ENCODE results near the gene ZNF195.

Gene ZNF195

DNA sequence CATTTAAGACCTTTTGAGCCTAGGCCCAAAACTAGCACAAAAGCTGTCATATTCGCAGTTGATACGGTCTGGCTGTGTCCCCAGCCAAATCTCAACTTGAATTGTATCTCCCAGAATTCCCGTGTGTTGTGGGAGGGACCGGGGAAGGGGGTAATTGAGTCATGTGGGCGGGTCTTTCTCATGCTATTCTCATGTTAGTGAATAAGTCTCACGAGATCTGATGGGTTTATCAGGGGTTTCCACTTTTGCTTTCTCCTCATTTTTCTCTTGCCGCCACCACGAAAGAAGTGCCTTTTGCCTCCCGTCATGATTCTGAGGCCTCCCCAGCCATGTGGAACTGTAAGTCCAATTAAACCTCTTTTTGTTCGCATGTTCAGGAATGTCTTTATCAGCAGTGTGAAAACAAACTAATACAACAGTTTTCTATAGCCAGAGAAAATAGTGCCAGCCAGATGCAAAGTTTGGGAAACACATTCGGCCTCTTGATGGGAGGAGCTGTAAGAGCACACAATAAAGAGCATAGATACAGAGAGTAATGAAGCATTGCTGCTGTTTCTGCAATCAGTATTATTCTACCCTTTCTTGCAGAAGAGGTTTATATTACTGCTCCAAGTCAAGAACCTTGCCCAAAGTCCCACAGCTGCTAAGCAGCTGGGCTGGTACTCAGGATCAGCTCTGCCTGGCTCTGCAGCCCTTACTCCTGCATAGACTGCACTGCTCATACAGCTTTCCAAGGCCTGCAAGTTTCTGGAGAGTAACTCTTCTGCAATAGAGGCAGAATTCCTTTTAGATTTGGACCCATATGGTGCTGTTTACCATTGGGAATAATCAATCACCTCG lies 2.0 kb upstream of the ZNF195 start:
- TF ChIP-seq TAF1 (IDR thresholded peaks at IDR 0.05; ENCODE audit: borderline replicate concordance, insufficient read depth, low read length) (peak; percentile 57; the same call in 1 of the 2 replicates), FOXP2 (optimal IDR thresholded peaks at IDR 0.05; ENCODE audit: borderline replicate concordance, extremely low read depth, extremely low read length, insufficient read depth) (no peak), SIN3A (IDR thresholded peaks at IDR 0.05; ENCODE audit: borderline replicate concordance, insufficient read depth, low read length) (no peak), POLR2AphosphoS5 (IDR thresholded peaks at IDR 0.05; ENCODE audit: low read depth, low read length) (peak; percentile 86)
- TF ChIP-seq, protein P1, sequence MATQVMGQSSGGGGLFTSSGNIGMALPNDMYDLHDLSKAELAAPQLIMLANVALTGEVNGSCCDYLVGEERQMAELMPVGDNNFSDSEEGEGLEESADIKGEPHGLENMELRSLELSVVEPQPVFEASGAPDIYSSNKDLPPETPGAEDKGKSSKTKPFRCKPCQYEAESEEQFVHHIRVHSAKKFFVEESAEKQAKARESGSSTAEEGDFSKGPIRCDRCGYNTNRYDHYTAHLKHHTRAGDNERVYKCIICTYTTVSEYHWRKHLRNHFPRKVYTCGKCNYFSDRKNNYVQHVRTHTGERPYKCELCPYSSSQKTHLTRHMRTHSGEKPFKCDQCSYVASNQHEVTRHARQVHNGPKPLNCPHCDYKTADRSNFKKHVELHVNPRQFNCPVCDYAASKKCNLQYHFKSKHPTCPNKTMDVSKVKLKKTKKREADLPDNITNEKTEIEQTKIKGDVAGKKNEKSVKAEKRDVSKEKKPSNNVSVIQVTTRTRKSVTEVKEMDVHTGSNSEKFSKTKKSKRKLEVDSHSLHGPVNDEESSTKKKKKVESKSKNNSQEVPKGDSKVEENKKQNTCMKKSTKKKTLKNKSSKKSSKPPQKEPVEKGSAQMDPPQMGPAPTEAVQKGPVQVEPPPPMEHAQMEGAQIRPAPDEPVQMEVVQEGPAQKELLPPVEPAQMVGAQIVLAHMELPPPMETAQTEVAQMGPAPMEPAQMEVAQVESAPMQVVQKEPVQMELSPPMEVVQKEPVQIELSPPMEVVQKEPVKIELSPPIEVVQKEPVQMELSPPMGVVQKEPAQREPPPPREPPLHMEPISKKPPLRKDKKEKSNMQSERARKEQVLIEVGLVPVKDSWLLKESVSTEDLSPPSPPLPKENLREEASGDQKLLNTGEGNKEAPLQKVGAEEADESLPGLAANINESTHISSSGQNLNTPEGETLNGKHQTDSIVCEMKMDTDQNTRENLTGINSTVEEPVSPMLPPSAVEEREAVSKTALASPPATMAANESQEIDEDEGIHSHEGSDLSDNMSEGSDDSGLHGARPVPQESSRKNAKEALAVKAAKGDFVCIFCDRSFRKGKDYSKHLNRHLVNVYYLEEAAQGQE (IDR thresholded peaks at IDR 0.05; ENCODE audit: insufficient read depth in 1 of 2, low read depth in 2 of 2, low read length in 2 of 2) = no peak

DNA sequence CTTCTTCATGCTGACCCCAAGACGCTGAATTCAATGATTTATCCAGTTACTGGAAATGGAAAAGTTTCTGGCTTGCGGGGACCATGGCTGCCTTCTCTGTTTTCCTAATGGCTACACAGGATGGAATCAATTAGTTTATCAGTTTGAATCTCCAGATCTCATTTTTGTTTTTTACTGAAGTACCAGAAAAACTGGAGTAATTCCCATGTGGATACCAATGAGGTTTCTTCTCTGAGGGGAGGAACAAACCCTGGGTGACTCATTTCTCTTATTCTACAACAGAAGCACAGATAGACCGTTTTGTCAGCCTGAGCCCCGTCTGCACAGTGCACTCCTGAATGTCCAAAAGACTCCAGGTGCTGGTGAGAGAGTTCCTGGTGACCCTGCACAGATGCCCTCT lies 3.4 kb downstream of the ZNF195 start:
- TF ChIP-seq TAF1 (IDR thresholded peaks at IDR 0.05; ENCODE audit: borderline replicate concordance, insufficient read depth, low read length) = no peak
- TF ChIP-seq, protein P1 (IDR thresholded peaks at IDR 0.05; ENCODE audit: insufficient read depth in 1 of 2, low read depth in 2 of 2, low read length in 2 of 2) = no peak
- no peak for TF ChIP-seq FOXP2 (optimal IDR thresholded peaks at IDR 0.05; ENCODE audit: borderline replicate concordance, extremely low read depth, extremely low read length, insufficient read depth)
- no peak for TF ChIP-seq POLR2AphosphoS5 (IDR thresholded peaks at IDR 0.05; ENCODE audit: low read depth, low read length)
- TF ChIP-seq SIN3A (IDR thresholded peaks at IDR 0.05; ENCODE audit: borderline replicate concordance, insufficient read depth, low read length) = no peak

DNA sequence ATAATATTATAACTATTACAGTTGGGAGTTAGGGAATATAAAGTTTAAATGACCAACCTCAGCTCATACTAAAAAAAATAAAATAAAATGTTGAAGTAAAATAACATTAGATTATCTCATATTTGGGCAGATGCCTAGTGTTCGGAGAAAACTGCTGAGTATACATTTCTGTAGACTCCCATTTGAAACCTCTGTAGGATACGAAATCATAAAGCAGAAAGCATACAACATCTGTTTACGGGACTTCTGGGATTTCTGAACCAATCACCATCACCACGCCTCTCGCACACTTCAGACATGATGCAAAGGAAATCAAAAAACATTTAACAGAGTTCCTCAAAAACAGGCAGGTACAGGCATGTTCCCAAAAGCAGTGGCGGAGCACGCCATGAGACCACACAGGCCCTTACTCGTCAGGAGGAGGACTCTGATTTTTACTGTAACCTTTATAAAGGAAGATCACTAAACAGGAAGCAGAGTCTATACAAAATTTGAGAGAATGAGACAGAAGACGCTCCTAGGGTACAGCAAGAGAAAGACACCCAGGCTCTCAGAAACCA lies 8.6 kb downstream of the ZNF195 start:
- no peak for TF ChIP-seq TAF1 (IDR thresholded peaks at IDR 0.05; ENCODE audit: borderline replicate concordance, insufficient read depth, low read length)
- no peak for TF ChIP-seq POLR2AphosphoS5 (IDR thresholded peaks at IDR 0.05; ENCODE audit: low read depth, low read length)
- no peak for TF ChIP-seq SIN3A (IDR thresholded peaks at IDR 0.05; ENCODE audit: borderline replicate concordance, insufficient read depth, low read length)
- TF ChIP-seq, protein P1 (IDR thresholded peaks at IDR 0.05; ENCODE audit: insufficient read depth in 1 of 2, low read depth in 2 of 2, low read length in 2 of 2) = no peak
- no peak for TF ChIP-seq FOXP2 (optimal IDR thresholded peaks at IDR 0.05; ENCODE audit: borderline replicate concordance, extremely low read depth, extremely low read length, insufficient read depth)

DNA sequence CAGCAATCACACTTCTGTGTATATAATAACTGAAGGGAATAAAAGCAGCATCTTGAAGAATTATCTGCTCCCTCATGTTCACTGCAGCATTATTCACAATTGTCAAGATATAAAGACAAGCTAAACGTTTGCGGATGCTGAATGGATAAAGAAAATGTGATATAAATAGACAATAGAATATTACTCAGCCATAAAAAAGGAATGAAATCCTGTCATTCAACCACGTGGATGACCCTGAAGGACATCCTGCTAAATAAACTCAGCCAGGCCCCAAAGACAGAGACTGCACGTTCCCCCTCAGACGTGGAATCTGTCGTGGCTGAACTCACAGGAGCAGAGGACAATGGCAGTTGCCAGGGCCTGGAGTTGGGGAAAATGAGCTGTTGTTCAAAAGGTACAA lies 9.6 kb downstream of the ZNF195 start:
- TF ChIP-seq, protein P1 (IDR thresholded peaks at IDR 0.05; ENCODE audit: insufficient read depth in 1 of 2, low read depth in 2 of 2, low read length in 2 of 2) = no peak
- no peak for TF ChIP-seq FOXP2 (optimal IDR thresholded peaks at IDR 0.05; ENCODE audit: borderline replicate concordance, extremely low read depth, extremely low read length, insufficient read depth)
- TF ChIP-seq POLR2AphosphoS5 (IDR thresholded peaks at IDR 0.05; ENCODE audit: low read depth, low read length) = no peak
- TF ChIP-seq TAF1 (IDR thresholded peaks at IDR 0.05; ENCODE audit: borderline replicate concordance, insufficient read depth, low read length) = no peak
- no peak for TF ChIP-seq SIN3A (IDR thresholded peaks at IDR 0.05; ENCODE audit: borderline replicate concordance, insufficient read depth, low read length)
